Caco-2 (cell line): ENCODE results near the gene F13A1. TPM values are rescaled to one million over a fixed set of nuclear protein-coding genes. Genes with fewer than 3 reads are reported as not detected.

Source experiments
- BruUV-seq: library from RNA; stranded (reverse); fragments of 400-500 nt; replicated peaks from 2 replicates; lab custom pipeline; 2021; lab: Mats Ljungman, UMichigan
- CTCF ChIA-PET: fragments of 300-600 bp; sonication (Branson Sonifier 250); formaldehyde crosslinking; loops from one replicate; lab custom pipeline; 2022; ENCODE audit warnings: antibody characterized with exemption; lab: Charles Lee
- POLR2A ChIA-PET: fragments of 300-600 bp; sonication (Branson Sonifier 250); formaldehyde crosslinking; loops from one replicate; lab custom pipeline; 2022; ENCODE audit warnings: antibody characterized with exemption; lab: Charles Lee
- DNase-seq, 2 experiments: peaks; one replicate each; pipeline versions ENCODE4 v3.0.0 to v3.0.0-alpha.2; 2020 to 2022
- H3K27me3 ChIP-seq: replicated peaks from 2 replicates; pipeline ENCODE4 v1.6.0; 2011; ENCODE audit warnings: low read length; ENCODE audit not compliant: control insufficient read depth, insufficient read depth
- H3K36me3 ChIP-seq: 2 replicates; pipeline ENCODE4 v1.5.1; 2011; ENCODE audit warnings: low read length; ENCODE audit not compliant: control insufficient read depth, insufficient read depth
- H3K4me1 ChIP-seq: fragments of 250-450 bp; sonication (Bioruptor Pico); 2 replicates; pipeline ENCODE4 v1.5.1; 2020; ENCODE audit warnings: mild to moderate bottlenecking
- H3K4me3 ChIP-seq: 2 replicates; pipeline ENCODE4 v1.5.1; 2011; ENCODE audit warnings: low read depth, mild to moderate bottlenecking, control low read depth, low read length
- H3K9me3 ChIP-seq: fragments of 250-450 bp; sonication (Bioruptor Pico); 2 replicates; pipeline ENCODE4 v1.5.1; 2020; ENCODE audit warnings: mild to moderate bottlenecking, moderate library complexity
- H3K27ac Mint-ChIP-seq: one replicate; pipeline ENCODE4 v1.8.0; 2022; ENCODE audit warnings: mixed read lengths; ENCODE audit not compliant: unreplicated experiment
- H3K27me3 Mint-ChIP-seq: one replicate; pipeline ENCODE4 v1.8.0; 2022; ENCODE audit warnings: mixed read lengths; ENCODE audit not compliant: insufficient read depth, unreplicated experiment
- H3K36me3 Mint-ChIP-seq: one replicate; pipeline ENCODE4 v1.8.0; 2022; ENCODE audit warnings: mild to moderate bottlenecking, mixed read lengths; ENCODE audit not compliant: insufficient read depth, unreplicated experiment
- H3K4me1 Mint-ChIP-seq: one replicate; pipeline ENCODE4 v1.8.0; 2022; ENCODE audit warnings: low read depth, mixed read lengths; ENCODE audit not compliant: unreplicated experiment
- H3K4me3 Mint-ChIP-seq: one replicate; pipeline ENCODE4 v1.8.0; 2022; ENCODE audit warnings: mild to moderate bottlenecking, moderate library complexity, mixed read lengths; ENCODE audit not compliant: unreplicated experiment
- H3K9me3 Mint-ChIP-seq: one replicate; pipeline ENCODE4 v1.8.0; 2022; ENCODE audit warnings: mixed read lengths; ENCODE audit not compliant: unreplicated experiment
- intact Hi-C: fragments of 100-400 bp; cut with micrococcal nuclease; formaldehyde crosslinking; loops from one replicate; pipeline ENCODE4 v1.10.0; 2022; ENCODE audit not compliant: unreplicated experiment
- total RNA-seq: library from RNA; stranded (reverse); gene quantifications from 2 replicates; pipeline ENCODE4 v1.2.3, GENCODE V29; 2022
- TF ChIP-seq, protein P1 (sequence below), 2 experiments: fragments of 200-600 bp in 1 of 2; IDR thresholded peaks; 1 replicate in 1 of 2; 2 replicates in 1 of 2; pipeline versions ENCODE4 v1.5.1 to v1.8.0; 2011 to 2022; ENCODE audit warnings: antibody characterized with exemption in 1 of 2, control low read depth in 1 of 2, inconsistent platforms in 1 of 2, low read depth in 1 of 2, low read length in 1 of 2, mild to moderate bottlenecking in 1 of 2, moderate library complexity in 1 of 2; ENCODE audit not compliant: insufficient read depth in 1 of 2, severe bottlenecking in 1 of 2, unreplicated experiment in 1 of 2

F13A1 gene
- total RNA-seq, 1 experiment from 2014 or later = not detected

DNA sequence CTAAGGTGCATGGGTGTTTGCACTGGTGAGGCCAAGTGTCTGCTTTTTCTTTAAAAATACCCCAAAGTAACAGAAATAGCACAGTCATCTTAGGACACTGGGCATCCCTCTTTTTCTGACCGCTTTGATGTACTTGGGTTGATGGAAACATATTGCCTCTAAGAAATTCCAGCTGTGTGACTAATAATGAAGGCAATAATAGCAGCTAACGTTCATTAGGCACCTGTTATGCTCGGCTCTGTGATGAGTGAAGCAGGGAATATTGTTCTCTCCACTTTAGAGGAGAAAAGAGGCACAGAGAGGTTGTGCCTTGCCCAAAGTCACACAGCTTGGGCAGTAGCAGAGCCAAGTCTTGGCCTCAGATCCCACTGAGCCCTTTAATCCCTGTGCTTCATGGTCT, 100.7 kb downstream of the F13A1 start:
- H3K36me3 ChIP-seq = no peaks in the 10 kb centered on the region
- Mint-ChIP-seq H3K4me1 (no peaks in the 10 kb centered on the region), H3K36me3 (no peaks in the 10 kb centered on the region), H3K27ac (no peak overlapping the region), H3K9me3 (no peaks in the 10 kb centered on the region), H3K4me3 (no peak overlapping the region), H3K27me3 (peaks cover 3% of the 10 kb centered on the region)
- no peak overlapping the region for H3K4me3 ChIP-seq
- H3K27me3 ChIP-seq = no peaks in the 10 kb centered on the region
- POLR2A ChIA-PET = no interaction called here
- H3K9me3 ChIP-seq = no peaks in the 10 kb centered on the region
- TF ChIP-seq, protein P1, sequence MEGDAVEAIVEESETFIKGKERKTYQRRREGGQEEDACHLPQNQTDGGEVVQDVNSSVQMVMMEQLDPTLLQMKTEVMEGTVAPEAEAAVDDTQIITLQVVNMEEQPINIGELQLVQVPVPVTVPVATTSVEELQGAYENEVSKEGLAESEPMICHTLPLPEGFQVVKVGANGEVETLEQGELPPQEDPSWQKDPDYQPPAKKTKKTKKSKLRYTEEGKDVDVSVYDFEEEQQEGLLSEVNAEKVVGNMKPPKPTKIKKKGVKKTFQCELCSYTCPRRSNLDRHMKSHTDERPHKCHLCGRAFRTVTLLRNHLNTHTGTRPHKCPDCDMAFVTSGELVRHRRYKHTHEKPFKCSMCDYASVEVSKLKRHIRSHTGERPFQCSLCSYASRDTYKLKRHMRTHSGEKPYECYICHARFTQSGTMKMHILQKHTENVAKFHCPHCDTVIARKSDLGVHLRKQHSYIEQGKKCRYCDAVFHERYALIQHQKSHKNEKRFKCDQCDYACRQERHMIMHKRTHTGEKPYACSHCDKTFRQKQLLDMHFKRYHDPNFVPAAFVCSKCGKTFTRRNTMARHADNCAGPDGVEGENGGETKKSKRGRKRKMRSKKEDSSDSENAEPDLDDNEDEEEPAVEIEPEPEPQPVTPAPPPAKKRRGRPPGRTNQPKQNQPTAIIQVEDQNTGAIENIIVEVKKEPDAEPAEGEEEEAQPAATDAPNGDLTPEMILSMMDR (IDR thresholded peaks at IDR 0.05; ENCODE audit: insufficient read depth in 1 of 2, low read depth in 1 of 2, low read length in 1 of 2, severe bottlenecking in 1 of 2, unreplicated experiment in 1 of 2) = no peak
- no peaks in the 10 kb centered on the region for H3K4me1 ChIP-seq
- CTCF ChIA-PET = no interaction called here
- intact Hi-C loops = no loop called here
- no peak for DNase-seq
- BruUV-seq = no TSS peak

GRCh38 chr6:6218759-6219085, 101.7 kb downstream of the F13A1 start:
- DNase-seq = no peak
- Histone ChIP-seq H3K9me3 (no peaks in the 10 kb centered on the region), H3K27me3 (no peaks in the 10 kb centered on the region), H3K36me3 (no peaks in the 10 kb centered on the region), H3K4me3 (no peak overlapping the region), H3K4me1 (no peaks in the 10 kb centered on the region)
- Mint-ChIP-seq H3K36me3 (no peaks in the 10 kb centered on the region), H3K9me3 (no peaks in the 10 kb centered on the region), H3K27ac (no peak overlapping the region), H3K4me3 (no peak overlapping the region), H3K27me3 (peaks cover 3% of the 10 kb centered on the region), H3K4me1 (no peaks in the 10 kb centered on the region)
- TF ChIP-seq, protein P1 (IDR thresholded peaks at IDR 0.05; ENCODE audit: insufficient read depth in 1 of 2, low read depth in 1 of 2, low read length in 1 of 2, severe bottlenecking in 1 of 2, unreplicated experiment in 1 of 2) = no peak
- intact Hi-C loops = no loop called here
- POLR2A ChIA-PET = no interaction called here
- no TSS peak for BruUV-seq
- CTCF ChIA-PET = no interaction called here

DNA sequence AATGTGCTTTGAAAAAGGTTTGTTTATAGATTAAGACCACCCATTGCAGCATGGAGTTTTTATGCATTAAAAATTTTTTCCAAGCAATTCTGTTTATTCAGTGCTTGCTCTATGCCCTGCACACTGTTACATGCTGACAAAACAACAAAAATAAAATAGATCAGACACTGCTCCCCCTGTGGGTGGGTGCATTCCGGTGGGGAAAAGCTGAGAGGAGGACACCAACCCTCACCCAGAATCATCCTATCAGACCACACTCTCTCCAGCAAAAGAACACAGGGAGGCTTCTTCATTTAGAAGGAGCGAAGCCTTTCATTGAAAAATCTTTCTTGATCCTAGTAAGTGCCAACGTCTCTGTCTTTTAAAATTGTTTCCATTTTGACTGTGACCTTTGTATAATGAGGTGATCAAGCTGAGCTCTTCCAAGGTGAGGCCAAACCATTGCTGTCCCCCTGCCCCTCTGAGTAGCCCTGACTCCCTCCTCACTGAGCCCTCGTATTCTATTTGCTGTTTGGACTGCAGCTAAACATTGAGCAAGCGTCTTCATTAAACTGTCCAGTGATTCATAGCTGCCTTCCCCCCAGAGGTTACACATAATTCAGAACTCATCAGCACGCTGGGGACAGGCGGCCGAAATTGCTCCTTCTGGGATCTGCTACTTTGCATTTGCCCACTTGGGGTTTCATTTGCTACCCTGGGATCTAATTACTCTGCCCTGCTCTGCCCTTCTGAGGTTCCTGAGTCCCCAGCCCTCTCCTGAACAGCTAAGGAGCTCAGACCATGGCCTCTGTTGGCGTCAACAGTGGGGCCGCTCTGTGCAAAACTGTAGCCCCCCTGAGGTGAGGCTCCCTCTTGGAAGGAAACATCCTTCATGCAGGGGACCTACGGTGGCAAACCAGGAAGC, 102.4 kb downstream of the F13A1 start:
- intact Hi-C loops = no loop called here
- POLR2A ChIA-PET = no interaction called here
- Histone ChIP-seq H3K4me3 (no peak overlapping the region), H3K9me3 (no peaks in the 10 kb centered on the region), H3K4me1 (no peaks in the 10 kb centered on the region), H3K36me3 (no peaks in the 10 kb centered on the region), H3K27me3 (no peaks in the 10 kb centered on the region)
- BruUV-seq = no TSS peak
- DNase-seq = no peak
- TF ChIP-seq, protein P1 (IDR thresholded peaks at IDR 0.05; ENCODE audit: insufficient read depth in 1 of 2, low read depth in 1 of 2, low read length in 1 of 2, severe bottlenecking in 1 of 2, unreplicated experiment in 1 of 2) = no peak
- no peaks in the 10 kb centered on the region for H3K4me1 Mint-ChIP-seq
- peaks cover 2% of the 10 kb centered on the region for H3K27me3 Mint-ChIP-seq
- no peak overlapping the region for H3K27ac Mint-ChIP-seq
- no peaks in the 10 kb centered on the region for H3K36me3 Mint-ChIP-seq
- no peak overlapping the region for H3K4me3 Mint-ChIP-seq
- H3K9me3 Mint-ChIP-seq = no peaks in the 10 kb centered on the region
- CTCF ChIA-PET = no interaction called here
